GM18505 (cell line): ENCODE results near the gene PTTG2.

Source experiments
- ATAC-seq: cut with Tn5 transposase; IDR thresholded peaks from one replicate; pipeline ENCODE4 v1.9.1; 2021; ENCODE audit not compliant: unreplicated experiment
- POLR2A ChIP-seq: IDR thresholded peaks from 4 replicates; pipeline ENCODE4 v1.6.1; 2011; ENCODE audit warnings: borderline replicate concordance; ENCODE audit not compliant: insufficient read depth, insufficient read length; ENCODE audit errors: extremely low read depth

The PTTG2 gene

DNA sequence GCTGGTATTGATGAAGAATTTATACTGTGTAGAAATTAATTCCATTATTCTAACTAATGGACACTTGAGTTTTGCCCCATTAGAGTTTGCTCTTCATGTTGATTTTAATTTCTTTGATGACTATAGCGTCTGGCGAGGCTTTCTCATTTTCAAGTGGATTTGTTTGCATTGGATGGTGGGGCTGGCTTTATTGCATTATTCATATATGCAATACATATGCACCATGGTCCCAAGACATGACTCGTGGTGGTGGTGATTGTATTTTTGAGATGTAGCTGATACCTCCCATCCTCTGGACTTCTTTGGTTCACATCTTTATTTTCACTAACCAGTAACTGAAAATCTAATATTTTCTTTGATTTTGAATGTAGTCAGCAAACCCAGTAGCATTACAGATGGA is 39.8 kb downstream of the PTTG2 start:
- no peak for ATAC-seq
- TF ChIP-seq POLR2A, result no peak

DNA sequence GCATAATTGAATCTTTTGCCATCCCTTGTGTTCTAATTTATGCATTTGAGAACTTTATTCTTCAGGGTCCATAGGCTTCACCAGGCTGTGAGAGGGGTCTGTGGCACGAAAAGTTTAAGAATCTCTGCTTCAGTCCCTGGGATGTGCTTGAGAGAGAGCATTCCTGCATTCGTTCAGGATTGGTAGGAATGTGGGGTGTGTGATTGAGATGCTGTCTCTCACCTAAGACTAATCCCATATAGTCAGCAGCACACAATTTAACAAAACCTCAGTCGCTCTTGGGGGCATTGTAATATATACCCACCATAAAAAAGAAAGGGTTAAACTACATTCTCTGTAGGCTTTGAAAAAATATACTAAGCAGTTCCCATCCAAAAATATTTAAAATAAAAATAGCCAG is 41.7 kb downstream of the PTTG2 start:
- no peak for ATAC-seq
- no peak for TF ChIP-seq POLR2A

- no peak for TF ChIP-seq POLR2A
- no peak for ATAC-seq
These were observed 42.4 kb downstream of the PTTG2 start for GRCh38 chr4:38002451-38003071.

GRCh38 chr4:38003102-38003501 is 42.9 kb downstream of the PTTG2 start:
- no peak for ATAC-seq
- TF ChIP-seq POLR2A, result no peak

- ATAC-seq, result no peak
- no peak for TF ChIP-seq POLR2A
These were observed 43.4 kb downstream of the PTTG2 start for GRCh38 chr4:38003628-38004027.

GRCh38 chr4:38004062-38004461 is 43.9 kb downstream of the PTTG2 start:
- no peak for TF ChIP-seq POLR2A
- no peak for ATAC-seq

GRCh38 chr4:38004887-38005286 is 44.7 kb downstream of the PTTG2 start:
- TF ChIP-seq POLR2A, result no peak
- ATAC-seq, result no peak

- ATAC-seq, result no peak
- no peak for TF ChIP-seq POLR2A
These were observed 45.4 kb downstream of the PTTG2 start for GRCh38 chr4:38005637-38006036.

DNA sequence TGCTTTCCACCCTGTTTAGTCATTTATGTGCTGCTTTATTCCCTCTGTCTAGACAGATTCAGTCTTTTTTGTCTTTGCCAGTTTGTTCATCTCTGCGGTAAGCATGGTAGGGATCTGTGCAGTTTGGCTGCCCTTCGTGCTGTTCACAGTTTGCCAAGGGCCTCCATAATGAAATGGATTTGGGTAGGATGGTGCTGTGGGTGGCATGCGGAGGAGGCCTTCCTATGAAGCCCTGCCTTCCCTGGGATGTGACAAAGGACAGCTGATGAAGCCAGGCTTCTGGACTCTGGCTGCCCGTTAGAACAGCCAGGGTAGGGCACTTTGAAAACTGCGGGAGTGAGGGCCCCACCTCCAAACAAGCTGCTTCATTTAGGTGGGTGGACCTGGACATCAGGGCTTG is 47.4 kb downstream of the PTTG2 start:
- no peak for TF ChIP-seq POLR2A
- no peak for ATAC-seq

DNA sequence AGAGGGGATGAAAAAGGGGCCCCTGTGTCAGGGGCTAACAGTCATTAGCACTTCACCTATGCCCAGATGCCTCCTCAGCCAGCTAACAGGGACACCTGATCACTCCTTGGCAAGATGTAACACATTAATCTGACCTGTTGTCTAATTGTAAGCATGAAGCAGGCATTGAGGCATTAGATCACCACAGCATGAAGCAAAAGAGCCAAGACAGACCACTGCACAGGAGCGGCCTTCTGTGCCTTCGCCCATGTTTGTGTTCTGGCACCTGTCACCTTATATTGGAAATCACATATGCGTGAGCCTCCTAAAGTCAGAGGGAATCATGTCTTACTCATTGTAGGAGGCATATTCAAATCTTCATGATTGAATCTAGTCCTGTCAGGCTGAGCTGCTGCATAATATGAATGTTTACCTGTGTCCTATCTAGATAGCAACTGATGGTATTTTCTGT is 48.4 kb downstream of the PTTG2 start:
- TF ChIP-seq POLR2A, result no peak
- no peak for ATAC-seq

DNA sequence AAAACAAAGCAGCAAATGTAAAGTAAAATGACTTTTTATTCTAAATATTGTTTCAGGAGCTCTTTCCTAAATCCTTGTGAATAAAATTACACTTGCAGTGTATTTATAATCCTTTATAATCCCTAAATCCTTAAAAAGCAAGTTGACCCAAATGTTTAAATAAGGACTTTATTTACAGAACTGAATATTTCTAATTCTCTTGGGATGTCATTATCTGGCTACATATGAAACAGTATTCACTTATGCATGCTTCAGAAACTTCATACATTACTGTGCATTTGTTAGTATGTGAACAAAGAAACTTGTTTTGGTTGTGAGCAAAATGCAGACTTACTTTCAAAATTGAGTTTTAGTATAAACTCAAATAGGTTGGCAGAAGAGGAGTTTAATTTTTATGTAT is 49.2 kb downstream of the PTTG2 start:
- ATAC-seq, result no peak
- no peak for TF ChIP-seq POLR2A

DNA sequence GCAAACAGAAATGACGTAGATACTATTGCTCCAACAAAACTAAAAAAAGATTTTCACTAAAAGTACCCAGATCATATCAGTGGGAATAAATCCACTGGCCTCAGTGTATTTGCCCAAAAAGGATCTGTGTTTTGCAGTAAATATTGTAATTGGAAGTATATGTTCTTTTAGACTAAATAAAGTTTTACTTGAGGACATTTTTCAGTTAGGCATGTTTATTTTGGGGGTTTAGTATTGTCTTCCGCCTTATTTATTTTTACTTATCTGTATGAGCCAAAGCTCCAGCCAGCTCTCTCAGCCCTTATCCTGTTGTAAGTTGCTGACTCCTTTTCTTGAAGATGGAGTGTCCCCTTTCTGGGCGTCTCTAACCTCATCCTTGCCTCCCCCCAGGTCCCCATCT is 49.8 kb downstream of the PTTG2 start:
- no peak for ATAC-seq

More for the DNA sequence above, 49.8 kb downstream of the PTTG2 start:
- no peak for TF ChIP-seq POLR2A
